NCI-H345 treated with DMSO at 0.1 percent for 48 hours (cell line): ENCODE data around the gene TUBA4B.
A peak's percentile ranks its signal among the peaks of the same experiment; 100 is the strongest.

ENCODE experiments used
- DNase-seq: peaks from one replicate; lab custom pipeline; 2025; ENCODE audit not compliant: unreplicated experiment; lab: John Stamatoyannopoulos, UW

TUBA4B gene

DNA sequence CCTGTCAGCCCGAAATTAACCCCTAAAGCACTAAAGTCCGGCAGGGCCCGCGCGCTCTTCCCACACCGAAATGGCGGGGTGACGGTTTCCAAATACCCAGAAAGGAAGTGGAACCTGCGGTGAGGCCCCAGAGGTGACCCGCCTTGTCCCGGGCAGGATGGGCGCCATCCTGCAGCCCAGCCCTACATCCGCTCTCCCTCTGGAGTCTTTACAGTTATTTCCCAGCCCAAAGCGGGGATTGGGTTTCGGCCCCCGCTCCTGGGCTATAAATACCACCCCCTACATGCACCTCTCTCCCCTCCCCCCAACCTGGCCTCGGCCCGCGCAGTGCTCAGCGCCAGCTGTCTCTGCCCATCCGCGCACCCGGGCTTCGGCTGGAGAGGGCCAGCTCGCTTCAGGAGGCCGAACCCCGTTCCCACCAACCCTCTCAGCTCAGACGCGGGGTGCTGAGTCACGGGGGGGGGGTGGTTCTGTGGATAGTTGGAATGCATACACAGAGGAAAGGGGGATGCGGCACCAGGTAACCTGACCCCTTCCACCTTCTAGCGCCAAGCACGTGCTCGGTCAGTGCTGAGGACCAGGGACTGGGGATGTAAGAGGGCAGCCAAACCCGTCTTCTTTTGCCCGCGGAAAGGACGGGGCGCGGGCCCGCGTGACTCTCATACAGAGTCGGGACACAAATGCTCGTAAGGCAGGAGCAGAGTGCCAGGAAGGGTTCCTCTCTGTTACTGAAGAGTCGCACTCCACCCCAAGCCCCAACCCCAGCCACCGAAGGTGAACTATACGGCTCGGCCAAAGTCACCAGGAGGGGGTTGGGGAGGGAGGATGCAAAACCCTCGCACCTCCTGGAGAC is at the start of gene TUBA4B:
Gene TUBA4B, plus strand, starts transcription at position 344 of the 853 bp plus-strand sequence. Its CDS starts 165 bp downstream, at position 509.
- DNase-seq: no peak

- no peak for DNase-seq
Measured at GRCh38 chr2:219204425-219205164, 48.4 kb upstream of the TUBA4B start.

GRCh38 chr2:219205165-219205538 is 47.9 kb upstream of the TUBA4B start:
- no peak for DNase-seq

DNA sequence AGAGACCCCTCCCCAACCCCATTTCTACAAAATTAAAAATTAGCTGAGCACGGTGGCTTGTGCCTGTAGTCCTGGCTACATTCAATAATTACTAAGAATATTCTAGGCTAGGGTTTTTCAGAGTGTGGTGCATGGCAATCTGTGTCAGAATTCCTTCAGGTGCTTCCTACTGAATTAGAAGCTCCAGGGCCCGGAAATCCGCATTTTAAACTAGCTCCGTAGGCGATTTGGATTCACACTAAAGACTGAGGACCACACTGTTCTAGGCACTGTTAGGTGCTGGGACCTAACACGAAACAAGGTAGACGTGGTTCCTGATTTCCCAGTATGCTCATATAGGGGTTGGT is 47.1 kb upstream of the TUBA4B start:
- DNase-seq: no peak

DNA sequence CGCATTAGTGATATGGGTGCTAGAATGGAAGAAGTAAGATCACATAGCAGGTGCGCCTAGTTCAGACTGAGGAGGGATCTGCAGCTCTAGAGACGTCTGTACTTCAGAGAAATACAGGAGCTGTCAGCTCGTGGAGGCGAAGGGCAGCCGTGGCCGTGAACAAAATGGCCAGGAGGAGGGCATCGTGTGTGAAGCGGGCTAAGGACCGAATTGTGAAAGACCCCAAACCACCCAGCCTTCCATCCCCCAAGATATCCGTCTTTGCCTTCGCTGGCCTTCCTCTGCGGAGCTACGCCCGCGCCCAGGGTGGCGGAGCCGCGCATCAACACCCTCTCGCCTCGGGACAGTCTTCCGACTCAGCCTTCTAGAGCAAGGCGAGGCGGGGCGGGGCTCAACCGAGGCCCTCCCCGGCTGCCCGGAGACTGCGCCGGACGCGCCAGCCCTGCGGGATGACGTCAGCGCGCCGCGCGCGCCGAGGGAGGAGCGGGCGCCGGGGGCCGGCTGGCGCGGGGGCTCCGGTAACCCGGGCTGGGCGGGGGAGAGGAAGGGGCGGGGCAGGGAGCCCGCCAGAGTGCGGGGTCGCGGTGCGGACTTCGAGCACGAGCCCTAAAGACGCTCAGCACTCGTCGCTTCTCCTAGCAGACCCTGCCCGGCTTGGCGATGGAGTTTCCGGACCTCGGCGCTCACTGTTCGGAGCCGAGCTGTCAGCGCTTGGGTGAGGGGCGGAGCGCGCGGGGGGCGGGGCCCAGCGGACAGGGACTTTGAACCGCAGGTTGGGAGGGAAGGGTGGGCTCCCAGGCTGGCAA is 46.5 kb upstream of the TUBA4B start, which contains the start of gene ZFAND2B:
Gene ZFAND2B, plus strand, starts transcription at position 455 of the 806 bp plus-strand sequence. Its CDS starts 206 bp downstream, at position 661.
- DNase-seq: peak; percentile 87

DNA sequence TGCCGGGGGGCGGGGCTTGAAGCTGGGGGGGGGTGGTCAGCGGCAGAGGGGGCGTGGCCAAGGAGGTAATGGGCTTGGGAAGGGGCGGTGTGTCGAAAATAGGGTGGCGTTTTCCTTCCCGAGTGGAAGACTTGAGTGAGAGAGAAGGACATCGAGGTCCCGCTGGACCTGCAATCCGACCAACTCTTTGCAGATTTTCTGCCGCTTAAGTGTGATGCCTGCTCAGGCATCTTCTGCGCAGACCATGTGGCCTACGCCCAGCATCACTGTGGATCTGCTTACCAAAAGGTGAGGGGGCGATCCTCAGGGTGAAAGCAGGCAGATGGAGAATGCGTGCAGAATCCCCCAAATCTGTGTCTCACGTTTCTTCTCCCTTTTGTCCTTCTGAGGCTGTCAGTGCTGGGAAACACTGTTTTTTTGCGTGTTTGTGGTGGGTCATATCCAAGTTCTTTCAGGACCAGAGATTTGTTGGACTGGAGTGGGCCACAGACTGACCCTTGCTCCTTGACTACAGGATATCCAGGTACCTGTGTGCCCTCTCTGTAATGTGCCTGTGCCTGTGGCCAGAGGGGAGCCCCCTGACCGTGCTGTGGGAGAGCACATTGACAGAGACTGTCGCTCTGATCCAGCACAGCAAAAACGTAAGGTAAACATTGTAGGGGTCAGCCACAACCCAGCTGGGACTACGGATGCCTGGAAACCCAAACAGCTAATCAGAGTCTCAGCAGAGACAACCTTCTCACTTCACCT is 45.7 kb upstream of the TUBA4B start:
- DNase-seq: no peak

DNA sequence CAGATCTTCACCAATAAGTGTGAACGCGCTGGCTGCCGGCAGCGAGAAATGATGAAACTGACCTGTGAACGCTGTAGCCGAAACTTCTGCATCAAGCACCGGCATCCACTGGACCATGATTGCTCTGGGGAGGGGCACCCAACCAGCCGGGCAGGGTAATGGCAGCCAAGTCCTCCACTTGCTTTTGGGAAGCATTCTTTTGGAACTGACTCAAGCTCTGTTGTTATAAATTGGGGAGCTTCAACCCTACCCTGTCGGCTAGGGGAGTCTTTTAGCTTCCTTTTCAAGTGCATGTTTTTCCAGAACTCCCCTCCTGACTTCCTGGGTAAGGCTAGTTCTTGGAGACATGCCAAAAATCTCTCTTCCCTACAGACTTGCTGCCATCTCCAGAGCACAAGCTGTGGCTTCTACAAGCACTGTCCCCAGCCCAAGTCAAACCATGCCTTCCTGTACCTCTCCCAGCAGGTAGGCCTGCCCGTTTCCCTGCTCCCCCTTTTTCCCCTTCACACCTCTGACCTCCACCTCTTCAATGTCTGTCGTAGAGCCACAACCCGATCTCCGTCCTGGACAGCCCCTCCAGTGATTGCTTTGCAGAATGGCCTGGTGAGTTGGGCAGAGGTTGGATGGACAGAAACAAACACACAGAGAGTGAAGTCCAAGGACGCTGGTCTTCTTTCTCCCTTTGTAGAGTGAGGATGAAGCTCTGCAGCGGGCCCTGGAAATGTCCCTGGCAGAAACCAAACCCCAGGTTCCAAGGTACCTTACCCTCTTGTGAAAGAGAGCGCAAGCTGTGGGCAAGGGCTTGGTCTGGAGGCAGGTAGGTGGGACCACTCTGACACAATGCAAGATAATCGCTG is 44.9 kb upstream of the TUBA4B start:
- no peak for DNase-seq

- DNase-seq: no peak
Measured at GRCh38 chr2:219209236-219210195, 43.5 kb upstream of the TUBA4B start.

DNA sequence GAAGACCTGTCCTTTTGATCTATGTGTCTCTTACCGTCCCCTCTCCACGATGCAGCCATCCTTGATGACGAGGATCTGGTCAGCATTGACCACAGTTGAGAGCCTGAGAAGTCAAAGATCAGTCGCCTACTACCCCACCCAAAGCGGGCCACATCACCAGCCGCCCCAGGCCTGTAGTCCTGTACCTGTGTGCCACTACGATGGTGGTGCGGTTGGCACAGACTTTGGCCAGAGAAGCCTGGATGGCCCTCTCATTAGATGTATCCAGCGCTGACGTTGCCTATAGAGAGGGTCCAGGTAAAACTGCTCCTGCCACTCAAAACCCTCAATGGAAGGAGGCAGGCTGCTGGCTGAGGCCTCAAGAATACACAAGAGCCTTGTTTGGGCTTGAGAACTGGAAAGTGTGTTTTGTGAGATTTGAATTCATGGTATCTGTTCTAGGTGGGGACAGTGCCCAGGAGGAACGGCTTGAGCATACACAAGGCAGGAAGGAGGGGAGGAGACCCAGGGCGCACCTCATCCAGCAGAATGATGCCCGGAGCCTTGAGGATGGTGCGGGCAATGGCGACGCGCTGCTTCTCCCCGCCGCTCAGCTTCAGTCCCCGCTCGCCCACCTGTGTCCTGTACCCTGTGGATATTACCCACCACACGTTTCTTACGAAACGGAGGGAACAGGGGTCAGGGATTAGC is 42.7 kb upstream of the TUBA4B start:
- DNase-seq: no peak

DNA sequence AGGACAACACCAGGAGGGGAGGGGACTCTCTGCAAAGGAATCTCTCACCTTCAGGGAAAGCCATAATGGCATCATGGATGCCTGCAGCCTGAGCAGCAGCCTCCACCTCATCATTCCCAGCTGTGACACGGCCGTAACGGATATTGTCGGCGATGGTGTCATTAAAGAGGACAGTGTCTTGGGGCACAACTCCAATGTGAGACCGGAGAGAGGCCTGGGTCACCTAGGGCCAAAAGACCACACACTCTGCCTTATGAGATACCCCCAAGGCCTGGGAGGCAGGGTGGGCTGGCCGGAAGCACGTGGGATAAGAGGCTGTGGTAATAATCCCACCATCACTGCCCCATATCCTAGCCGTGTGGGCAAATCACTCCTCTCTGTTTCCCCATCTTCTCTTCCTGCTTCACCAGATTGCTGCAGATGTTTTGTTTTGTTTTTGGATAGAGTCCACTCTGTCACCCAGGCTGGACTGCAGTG is 42.1 kb upstream of the TUBA4B start:
- no peak for DNase-seq

GRCh38 chr2:219213026-219213415 is 40.0 kb upstream of the TUBA4B start:
- DNase-seq: no peak

- DNase-seq: no peak
Measured at GRCh38 chr2:219213486-219214071, 39.5 kb upstream of the TUBA4B start.

DNA sequence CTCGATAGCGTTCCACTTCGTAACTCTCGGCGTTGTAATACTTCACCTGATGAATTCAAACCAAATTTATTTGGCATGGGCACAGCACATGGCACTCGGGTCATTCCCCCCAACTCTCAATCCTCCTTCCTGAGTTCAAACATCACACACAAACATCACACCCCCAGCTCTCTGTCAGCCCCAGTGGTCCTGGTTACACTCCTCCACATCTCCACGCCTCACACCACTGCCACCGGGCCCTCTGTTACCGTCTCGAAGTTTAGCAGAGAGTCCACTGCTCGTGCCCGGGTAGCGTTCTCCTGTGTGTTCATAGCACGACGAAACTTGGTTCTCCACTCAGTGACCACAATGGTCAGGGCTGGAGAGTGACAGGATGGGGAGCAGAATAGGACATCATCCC is 38.9 kb upstream of the TUBA4B start:
- no peak for DNase-seq

- DNase-seq: no peak
Measured at GRCh38 chr2:219214786-219215185, 38.3 kb upstream of the TUBA4B start.

DNA sequence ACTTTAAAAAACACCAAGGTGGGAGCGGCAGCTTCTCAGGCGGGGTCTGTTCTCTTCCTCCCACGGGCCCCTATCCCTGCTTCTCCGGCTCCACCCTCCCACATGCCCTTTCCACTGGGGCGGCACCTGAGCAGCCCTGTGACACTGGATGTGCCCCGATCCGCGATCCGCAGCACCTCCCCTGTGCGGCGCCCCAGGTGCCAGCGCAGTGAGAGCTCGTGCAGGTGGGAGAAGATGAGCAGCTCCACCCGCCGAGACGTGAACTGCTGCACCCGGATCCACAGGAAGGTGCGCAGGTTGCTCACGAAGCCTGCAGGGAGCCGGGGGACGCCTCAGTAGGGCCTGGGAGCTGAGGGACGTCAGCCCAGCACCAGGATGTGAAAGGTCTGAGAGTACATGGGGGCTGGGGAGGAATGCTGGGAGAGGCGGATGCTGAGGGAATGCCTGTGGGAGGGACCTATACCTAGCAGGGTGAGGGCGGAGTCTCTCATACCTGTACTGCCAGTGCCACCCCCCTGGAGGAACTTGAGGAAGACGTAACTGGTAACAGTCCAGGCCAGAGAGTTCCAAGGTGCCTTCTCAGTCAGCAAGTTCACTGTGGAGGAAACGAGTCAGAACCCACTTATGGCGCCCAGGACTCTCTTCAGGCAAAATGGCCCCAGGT is 37.0 kb upstream of the TUBA4B start:
- DNase-seq: no peak

DNA sequence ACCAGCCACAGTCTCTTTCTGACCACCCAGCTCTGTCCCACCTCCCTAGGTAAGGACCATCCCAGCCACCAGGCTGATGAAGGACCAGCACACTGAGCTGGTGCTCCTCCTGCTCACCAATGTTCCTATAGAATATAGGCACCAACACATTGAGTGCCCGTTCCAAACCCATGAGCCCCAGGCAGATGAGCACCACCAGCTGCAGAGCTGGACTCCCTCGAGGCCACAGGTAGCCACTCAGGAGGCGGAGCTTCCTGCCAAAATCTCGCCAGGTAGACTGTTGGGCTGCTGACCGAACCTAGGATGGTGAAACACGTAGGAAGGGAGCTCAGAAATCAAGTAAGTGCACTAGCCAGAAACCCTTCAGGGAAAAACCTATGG is 36.5 kb upstream of the TUBA4B start:
- DNase-seq: no peak

DNA sequence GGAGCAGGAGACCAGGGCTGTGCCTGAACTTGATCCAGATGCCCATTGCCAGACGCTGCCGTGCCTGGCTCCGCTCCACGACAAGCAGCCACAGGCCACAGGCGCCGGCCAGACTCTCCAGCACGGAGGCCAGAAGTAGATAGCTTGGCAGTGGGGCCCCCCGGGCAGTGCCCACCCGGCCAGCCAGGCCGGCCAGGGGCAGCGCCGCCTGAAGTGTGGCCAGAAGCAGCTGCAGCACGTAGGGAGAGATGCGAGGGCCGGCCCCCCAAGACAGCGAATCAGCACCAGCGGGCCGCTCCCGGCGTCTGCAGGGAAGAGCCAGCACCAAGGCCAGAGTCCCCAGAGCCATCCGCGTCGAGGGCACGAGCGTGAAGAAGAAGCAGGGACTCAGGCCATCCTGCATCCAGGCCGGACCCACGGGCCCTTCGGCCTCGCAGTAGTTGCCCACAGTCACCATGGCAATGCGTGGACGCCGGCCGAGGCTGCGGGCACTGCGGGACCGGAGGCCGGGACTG is 34.8 kb upstream of the TUBA4B start:
- peak; percentile 34 for DNase-seq
